Stimulated activated CD8-positive, alpha-beta memory T cell treated with anti-CD3 and anti-CD28 coated beads, Interleukin-7, amount 100 ng/mL, for 24 hours (primary cell): Measurements from ENCODE around the gene ZSWIM4.

Source experiments
- DNase-seq: peaks from one replicate; pipeline ENCODE4 v3.0.0-alpha.2; 2020; ENCODE audit warnings: low read depth

The ZSWIM4 gene

DNA sequence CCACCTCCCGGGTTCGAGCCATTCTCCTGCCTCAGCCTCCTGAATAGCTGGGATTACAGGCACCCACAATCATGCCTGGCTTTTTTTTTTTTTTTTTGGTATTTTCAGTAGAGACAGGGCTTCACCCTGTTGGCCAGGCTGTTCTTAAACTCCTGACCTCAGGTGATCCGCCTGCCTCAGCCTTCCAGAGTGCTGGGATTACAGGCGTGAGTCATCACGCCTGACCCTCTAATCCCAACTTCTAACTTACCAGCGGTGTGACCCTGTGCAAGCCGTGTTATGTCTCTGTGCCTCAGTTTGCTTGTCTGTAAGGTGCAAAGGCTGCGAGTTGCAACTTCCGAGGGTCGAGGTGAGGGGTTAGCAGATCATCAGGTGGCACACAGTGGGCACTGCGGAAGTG is 17.3 kb downstream of the ZSWIM4 start:
- DNase-seq: no peak

DNA sequence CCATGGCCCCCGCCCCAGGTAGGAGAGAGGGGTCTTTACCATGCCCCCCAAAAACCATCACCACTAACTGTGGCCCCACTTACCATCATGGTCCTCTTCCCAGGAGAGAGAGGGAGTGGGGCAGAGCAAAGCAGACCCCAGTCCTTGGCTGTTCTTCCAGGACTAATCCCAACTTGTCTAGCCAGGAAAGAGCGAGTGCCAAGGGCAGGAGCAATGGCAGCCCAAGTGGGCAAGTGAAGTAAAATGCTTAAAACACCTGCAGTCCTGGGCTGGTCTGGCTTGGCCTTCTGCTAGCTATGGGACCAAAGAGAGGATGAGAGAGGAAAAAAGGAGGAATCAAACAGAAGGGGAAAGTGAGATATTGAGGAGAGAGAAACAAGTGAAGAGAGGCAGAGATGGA is 17.9 kb downstream of the ZSWIM4 start:
- DNase-seq: no peak

DNA sequence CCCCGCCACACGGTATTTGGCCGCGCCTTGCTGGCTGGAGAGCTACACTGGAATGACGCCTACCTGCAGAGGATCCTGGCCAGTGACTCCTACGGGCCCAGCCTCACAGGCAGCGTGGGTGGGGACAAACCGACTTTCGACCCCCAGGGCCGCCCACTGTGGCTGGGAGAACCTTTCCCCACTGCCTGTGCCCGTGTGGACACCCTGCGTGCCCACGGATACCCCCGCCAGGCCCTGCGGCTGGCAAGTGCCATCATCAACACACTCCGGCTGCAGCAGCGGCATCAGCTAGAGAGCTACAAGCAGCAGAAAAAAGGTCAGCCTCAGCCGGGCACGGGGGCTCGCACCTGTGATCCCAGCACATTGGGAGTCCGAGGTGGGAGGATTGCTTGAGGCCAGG is 19.3 kb downstream of the ZSWIM4 start:
- no peak for DNase-seq

DNA sequence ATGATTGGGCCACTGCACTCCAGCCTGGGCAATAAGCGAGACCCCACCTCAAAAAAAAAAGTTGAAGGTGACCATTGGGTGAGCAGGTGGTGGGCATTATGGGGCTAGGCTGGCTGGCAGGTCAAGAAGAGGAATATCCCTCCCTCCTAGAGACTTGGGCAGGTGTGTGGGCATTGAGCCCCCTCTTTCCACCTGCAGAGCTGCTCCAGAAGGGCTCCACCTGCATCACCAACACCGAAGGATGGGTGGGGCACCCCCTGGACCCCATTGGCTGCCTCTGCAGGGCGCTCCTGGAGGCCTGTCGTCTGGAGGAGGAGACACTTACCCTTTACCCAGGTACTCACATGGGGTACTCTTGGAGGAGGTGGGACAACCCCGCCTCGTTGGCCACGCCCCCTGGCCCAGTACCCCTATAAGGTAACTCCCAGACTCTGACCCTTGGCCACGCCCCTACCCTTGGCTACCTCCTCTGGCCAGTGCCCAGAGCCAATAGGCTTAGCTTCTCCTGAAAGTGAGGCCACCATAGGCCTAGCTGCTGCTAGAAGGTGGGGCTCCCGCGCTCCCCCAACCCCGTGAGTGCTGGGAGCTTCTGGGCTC is 21.9 kb downstream of the ZSWIM4 start:
- no peak for DNase-seq

DNA sequence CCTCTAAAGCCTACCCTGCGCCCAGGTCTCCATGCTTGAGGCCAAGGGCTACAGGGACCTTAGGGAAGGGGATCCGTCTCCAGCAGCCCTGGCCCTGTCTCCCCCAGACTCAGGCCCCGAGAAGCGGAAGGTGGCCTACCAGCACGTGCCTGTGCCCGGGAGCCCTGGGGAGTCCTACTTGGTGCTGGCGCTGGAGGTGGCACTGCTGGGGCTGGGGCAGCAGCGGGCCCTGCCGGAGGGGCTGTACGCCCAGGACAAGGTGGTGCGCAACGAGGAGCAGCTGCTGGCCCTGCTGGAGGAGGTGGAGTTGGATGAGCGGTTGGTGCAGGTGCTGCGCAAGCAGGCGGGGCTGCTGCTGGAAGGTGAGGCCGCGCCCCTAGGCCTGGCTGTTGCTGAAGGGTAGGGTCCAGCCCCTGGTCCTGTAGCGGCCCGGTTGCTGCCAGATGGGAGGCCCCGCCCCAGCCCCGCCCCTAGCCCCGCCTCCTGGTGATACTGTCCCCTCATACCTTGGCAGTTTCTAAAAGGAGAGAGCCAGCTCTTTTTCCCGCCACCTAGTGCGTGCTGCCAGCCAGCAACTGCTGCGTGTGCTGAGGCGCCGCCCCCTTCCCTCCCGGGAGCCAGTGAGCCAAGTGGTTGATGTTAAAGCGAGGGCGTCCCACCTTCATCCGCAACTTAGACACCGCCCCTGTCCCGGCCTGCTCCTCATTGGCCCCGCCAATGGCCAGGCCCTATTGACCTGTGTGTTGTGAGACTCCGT is 22.6 kb downstream of the ZSWIM4 start:
- no peak for DNase-seq

DNA sequence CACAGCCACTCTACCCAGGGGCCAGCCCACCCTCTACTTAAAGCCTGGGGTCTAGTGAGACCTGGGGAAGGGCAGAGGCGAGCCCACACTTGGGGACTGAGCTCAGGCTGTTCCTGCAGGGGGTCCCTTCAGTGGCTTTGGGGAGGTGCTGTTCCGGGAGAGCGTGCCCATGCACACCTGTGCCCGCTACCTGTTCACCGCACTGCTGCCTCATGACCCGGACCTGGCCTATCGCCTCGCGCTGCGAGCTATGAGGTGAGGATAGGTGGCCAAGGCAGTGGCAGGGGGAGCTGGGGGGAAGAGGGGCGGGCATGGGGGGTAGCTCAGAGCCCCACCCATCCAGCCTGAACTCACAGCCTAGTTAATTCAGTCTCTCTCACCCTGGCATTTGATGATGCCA is 24.0 kb downstream of the ZSWIM4 start:
- DNase-seq: no peak

DNA sequence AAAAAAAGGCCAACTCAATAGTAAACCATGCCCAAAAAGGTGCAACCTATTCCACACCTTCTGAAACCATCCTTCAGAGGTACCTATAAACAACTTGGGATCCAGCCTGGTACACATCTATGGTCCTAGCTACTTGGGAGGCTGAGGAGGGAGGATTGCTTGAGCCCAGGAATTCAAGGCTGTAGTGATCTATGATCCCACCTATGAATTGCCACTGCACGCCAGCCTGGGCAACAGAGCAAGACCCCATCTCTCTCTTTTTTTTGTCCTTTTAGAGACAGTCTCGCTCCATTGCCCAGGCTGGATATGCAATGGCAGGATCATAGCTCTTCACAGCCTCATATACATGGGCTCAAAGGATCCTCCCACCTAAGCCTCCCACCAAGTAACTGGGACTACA is 26.0 kb downstream of the ZSWIM4 start:
- DNase-seq: no peak

DNA sequence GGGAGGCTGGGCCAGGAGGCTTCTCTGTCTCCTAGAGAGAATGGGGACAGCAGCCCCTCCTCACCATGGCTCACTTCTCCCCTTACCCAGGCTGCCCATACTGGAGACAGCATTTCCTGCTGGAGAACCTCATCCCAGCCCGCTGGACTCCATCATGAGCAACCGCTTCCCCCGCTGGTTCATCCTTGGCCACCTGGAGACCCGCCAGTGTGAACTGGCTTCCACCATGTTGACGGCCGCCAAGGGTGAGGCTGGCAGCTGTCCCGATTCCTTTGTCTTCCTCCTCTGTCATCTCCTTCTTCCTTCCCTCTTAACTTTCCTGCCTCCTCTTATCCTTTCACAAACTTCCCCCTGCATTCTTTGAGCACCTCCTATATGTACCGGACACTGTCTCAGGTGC is 28.0 kb downstream of the ZSWIM4 start:
- DNase-seq: no peak

DNA sequence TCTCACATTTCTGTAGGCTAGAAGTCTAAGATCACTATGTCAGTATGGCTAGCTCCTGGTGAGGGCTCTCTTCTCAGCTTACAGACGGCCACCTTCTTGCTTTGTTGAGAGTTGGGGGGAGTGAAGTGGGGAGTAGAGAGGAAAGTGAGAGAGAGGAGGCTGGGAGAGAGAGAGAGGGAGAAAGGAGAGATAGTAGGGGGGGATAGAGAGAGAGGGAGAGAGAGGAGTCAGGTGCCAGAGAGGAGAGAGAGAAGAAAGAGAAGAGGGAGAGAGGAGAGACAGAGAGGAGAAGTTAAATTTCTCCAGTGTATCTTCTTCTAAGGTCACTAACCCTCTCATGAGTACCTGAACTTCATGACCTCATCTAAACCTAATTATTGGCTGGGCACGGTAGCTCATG is 28.7 kb downstream of the ZSWIM4 start:
- no peak for DNase-seq

DNA sequence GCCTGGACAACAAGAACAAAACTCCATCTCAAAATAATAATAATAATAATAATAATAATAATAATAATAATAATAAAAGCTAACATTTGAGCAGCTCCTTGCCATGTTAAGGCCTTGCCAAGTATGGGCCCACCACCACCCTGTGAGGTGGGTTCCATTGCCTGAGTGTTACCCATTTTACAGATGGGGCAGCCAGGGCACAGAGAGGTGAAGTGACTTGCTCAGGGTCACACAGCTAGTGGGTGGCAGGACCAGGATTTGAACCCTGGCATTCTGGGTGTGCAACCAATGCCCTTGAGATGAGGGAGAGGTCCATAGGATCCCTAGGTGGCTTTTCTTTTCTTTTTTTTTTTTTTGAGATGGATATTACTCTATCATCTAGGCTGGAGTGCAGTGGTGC is 29.5 kb downstream of the ZSWIM4 start:
- DNase-seq: no peak

DNA sequence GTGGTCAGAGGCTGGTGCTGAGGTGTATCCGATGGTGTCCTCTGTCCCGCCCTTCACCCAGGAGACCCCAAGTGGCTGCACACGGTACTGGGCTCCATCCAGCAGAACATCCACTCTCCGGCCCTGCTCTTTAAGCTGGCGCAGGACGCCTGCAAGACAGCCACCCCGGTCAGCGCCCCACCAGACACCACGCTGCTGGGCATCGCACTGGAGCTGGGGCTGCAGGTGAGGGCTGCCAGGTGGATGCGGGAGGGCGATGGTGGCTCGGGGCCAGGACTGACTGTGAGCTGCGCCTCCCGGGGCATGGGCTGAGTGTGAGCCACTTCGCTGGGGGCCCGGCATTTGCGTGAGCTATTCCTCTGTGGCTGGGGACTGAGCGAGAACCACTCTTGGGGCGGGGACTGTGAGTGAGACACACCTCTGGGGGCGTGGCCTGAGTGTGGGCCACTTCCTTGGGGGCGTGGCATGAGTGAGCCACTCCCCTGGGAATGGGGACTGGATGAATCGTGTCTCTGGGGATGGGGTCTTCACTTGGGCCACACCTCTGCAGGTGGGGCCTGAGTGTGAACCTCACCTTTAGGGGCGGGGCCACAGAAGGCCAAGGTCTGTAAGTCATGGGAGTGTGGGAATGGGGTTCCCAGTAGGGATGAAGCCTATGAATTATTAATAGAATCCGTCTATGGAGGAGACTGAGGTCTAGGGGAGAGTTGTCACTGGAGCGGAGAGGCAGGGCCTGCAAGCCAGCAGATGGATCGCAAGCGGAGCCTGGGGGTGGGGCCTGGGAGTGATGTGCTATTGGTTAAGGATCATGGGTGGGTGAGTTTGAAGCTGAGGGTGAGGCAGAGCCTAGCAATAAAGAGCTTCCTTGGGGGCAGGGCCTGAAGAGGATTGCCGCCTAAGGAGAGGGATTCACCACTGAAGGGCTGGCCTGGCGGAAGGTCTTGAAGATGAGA is 30.5 kb downstream of the ZSWIM4 start:
- no peak for DNase-seq

DNA sequence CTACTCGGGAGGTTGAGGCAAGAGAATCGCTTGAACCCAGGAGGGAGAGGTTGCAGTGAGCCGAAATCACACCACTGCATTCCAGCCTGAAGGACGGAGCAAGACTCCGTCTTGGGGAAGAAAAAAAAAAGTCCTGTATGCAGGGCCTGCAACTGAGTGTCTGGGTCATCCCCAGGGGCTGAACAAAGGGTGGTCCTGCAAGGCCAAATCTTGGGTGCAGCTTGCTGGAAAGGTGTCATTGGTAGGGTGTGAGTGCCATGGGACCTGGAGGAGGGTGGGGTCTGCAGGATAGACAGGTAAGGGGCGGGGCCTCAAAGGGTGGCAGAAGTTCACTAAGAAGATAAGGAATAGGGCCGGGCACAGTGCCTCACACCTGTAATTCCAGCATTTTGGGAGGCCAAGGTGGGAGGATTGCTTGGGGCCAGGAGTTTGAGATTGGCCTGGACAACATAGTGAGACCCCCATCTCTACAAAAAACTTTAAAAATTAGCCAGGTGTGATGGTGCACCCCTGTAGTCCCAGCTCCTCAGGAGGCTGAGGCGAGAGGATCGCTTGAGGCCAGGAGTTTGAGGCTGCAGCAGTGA is 31.5 kb downstream of the ZSWIM4 start:
- no peak for DNase-seq

DNA sequence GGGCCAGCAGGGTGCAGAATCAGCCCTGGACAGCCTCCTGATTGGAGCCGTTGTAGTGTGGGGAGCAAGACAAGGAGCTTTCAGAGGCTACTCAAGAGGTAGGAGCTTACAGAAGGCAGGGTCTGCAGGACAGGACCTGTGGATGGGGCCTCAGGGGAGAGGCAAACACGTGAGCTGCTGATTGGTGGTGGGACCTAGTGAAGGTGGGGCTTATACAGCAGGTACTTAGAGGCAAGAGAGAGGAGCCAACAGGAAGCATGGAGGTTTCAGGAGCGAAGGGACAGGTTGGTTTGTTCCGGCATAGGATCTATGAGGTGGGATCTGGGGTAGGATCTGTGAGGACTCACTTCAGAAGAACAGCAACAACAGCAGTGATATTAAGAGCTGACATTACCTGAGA is 32.4 kb downstream of the ZSWIM4 start:
- no peak for DNase-seq

DNA sequence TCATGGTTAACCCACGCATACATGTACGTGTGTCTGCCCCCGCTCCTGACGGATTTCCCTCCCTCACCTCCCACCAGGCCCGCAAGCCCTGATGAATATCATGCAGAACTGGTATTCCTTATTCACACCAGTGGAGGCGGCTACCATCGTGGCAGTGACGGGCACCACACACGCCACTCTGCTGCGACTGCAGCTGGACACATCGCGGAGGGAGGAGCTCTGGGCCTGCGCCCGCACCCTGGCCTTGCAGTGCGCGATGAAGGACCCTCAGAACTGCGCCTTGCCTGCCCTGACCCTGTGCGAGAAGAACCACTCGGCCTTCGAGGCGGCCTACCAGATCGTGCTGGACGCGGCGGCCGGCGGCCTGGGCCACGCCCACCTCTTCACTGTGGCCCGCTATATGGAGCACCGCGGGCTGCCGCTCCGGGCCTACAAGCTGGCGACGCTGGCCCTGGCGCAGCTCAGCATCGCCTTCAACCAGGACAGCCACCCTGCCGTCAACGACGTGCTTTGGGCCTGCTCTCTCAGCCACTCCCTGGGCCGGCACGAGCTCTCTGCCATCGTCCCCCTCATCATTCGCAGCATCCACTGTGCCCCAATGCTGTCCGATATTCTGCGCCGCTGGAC is 35.0 kb downstream of the ZSWIM4 start:
- no peak for DNase-seq

DNA sequence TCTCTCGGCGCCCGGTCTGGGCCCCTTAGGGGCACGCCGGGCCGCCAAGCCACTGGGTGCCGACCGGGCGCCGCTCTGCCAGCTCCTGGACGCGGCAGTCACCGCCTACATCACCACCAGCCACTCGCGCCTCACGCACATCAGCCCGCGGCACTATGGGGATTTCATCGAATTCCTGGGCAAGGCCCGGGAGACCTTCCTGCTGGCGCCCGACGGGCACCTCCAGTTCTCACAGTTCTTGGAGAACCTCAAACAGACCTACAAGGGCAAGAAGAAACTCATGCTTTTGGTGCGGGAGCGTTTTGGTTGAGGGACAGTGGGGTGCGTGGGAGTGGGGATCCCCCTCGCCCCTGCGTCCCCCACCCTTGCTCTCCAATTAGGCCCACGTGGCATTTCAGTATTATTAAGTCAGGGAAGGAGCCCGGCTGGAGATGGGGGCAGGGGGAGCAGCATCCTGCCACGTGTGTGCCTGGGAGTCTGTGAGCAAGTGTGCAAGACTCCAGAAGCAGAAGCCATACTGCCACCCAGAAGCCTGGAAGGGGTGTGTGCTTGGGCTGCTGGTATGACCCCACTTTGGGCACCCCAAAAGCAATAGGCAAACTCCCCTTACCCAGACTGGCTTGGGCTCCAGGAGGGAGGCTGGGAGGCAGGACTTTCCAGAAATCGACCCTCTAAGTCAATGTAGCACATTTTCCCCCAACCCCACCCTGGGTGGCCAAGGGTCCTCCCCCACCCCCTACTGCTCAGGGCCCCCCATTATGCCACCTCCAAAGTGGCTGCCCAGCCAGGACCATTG is 35.7 kb downstream of the ZSWIM4 start:
- no peak for DNase-seq

DNA sequence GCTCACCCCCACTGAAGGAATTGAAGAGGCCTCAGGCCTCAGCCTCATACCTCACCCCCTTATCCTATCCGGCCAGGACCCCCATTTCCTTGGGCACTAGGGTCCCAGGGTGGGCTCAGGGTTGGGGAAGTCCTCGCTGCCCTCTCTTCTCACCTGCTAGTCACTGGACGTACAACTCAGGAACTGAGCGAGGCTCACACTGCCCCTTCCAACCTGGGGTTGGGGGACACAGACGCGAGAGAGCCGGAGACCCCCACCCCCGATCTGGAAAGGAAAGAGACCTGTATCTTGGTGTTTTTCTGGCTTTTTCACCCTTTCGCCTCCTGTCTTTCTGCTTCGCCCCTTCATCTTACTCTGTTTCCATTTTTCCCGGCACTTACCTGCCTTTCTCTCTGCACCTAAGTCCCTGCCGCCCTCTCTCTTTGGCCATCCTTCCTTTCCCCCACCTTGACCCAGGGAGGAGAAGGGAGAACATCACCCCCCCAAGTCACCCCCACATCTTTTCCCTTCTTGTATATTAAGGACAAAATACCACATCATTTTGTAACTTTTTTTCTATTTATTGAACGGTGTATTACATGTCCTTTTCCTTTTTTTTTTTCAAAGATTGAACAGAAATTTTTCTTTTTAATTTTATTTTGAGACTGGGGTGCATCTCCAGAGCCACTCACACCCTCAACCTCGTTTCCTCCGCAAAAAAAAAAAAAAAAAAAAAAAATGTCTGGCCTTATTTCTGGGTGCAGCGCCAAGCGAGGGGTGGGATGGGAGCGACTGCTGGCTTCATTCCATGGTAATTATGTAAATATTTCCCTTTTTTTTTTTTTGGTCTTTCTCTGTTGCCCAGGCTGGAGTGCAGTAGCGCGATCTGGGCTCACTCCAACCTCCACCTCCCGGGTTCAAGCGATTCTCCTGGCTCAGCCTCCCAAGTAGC is 36.6 kb downstream of the ZSWIM4 start:
- DNase-seq: no peak

DNA sequence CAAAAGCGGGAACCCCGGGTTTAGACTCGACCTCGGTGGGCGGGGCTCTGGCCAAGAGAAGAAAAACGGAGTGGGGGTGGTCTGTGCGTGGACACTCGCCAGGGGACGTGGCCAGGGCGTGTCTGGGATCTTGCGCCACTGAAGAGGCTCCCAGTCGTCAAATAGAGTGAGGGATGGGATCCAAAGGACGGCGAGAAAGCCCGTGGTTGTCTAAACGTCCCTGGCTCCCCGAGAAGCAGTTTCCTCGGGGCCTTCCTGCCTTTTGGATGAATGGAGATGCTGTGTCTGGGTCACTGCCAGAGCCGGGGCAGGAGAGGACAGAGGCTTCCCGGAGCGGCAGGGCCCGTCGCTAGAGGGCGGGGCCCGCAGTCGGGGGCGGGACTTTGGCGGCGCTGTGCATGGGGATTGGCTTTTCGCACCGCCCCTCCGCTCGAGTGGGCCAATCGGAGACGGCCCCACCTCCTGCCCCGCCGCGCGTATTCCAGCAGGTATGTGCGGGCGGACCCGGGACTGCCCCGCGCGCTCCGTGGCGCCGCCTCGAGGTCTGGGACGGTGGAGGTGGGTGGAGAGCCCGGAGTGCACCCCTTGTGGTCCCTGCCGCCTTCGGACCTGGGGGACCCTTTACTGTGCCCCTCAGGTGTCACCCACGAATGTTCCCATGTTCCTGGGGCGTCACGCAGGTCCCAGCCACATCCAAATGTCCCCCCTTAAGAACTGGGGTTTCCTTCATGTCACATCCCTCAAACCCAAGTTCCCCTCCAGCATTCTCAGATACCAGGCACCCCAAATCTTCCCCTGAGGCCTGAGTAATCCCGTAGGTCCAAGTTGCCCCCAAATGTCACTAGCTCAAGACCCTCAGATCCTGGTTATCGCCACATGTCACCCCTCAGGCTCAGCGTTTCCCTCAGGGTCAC is 38.3 kb downstream of the ZSWIM4 start:
- peak; percentile 82 for DNase-seq

DNA sequence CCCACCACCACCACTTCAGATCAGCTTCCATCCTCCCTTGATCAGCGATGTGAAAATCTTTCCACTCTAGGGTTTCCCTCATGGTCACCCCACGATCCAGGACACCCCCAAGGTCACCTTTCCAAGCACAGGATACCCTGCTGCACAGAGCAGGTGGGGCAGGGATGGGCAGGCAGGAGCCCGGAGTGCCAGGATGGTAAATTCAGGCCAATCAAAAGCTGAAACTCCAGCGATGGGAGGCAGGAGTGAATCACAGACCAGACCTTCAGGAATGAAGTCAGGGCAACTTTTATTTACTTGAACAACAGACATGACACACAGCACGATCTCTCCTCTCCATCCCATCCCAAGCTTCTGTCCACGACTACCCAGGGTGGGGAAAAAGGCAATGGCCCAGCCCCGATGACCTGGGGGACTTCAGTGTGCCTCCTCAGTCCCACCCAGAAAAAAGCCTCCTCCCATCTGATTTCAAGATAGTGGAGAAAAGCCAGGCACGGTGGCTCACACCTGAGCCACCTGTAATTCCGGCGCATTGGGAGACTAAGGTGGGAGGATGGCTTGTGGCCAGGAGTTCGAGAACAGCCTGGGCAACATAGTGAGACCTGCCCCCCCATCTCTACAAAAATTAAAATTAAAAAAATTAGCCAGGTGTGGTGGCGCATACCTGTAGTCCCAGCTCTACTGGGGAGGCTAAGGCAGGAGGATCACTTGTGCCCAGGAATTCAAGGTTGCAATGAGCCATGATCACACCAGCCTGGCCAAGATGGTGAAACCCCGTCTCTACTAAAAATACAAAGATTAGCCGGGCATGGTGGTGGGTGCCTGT is 39.2 kb downstream of the ZSWIM4 start:
- no peak for DNase-seq
